AG10803 (cell line): ENCODE data around the gene P3H2.

ENCODE experiments used
- DNase-seq: peaks from one replicate; pipeline ENCODE4 v3.0.0; 2010; ENCODE audit warnings: low read depth
- H3K4me3 ChIP-seq: 2 replicates; pipeline ENCODE4 v1.5.1; 2011; ENCODE audit warnings: mild to moderate bottlenecking, low read length, control low read depth
- CTCF ChIP-seq: conservative IDR thresholded peaks from 2 replicates; pipeline ENCODE4 v1.5.1; 2011; ENCODE audit warnings: mild to moderate bottlenecking, low read length, control low read depth, inconsistent platforms

Gene P3H2

GRCh38 chr3:189988854-189989253 lies 131.8 kb downstream of the P3H2 start:
- no peak overlapping the region for H3K4me3 ChIP-seq
- TF ChIP-seq CTCF, result no peak
- DNase-seq, result no peak

GRCh38 chr3:189988322-189988721 lies 132.4 kb downstream of the P3H2 start:
- no peak for TF ChIP-seq CTCF
- DNase-seq, result no peak
- H3K4me3 ChIP-seq, result no peak overlapping the region

- TF ChIP-seq CTCF, result no peak
- no peak for DNase-seq
Measured at GRCh38 chr3:189985948-189986347, 134.7 kb downstream of the P3H2 start.

GRCh38 chr3:189983612-189984011 lies 137.1 kb downstream of the P3H2 start:
- DNase-seq, result no peak
- no peak overlapping the region for H3K4me3 ChIP-seq
- no peak for TF ChIP-seq CTCF

More at GRCh38 chr3:189985948-189986347, 134.7 kb downstream of the P3H2 start:
- no peak overlapping the region for H3K4me3 ChIP-seq

- TF ChIP-seq CTCF, result no peak
Measured at GRCh38 chr3:189982321-189982945, 138.3 kb downstream of the P3H2 start.

GRCh38 chr3:189981668-189982067 lies 139.0 kb downstream of the P3H2 start:
- DNase-seq, result peak; percentile 99
- H3K4me3 ChIP-seq, result no peak overlapping the region
- no peak for TF ChIP-seq CTCF

More at GRCh38 chr3:189982321-189982945, 138.3 kb downstream of the P3H2 start:
- peak; percentile 57 for DNase-seq
- no peak overlapping the region for H3K4me3 ChIP-seq

GRCh38 chr3:189978753-189979152 lies 141.9 kb downstream of the P3H2 start:
- H3K4me3 ChIP-seq, result no peak overlapping the region
- TF ChIP-seq CTCF, result no peak
- peak; percentile 84 for DNase-seq
